Upper lobe of left lung (tissue), 6 donors: ENCODE data around the gene SIK3. TPM values are rescaled to one million over a fixed set of nuclear protein-coding genes. Genes with fewer than 3 reads are reported as not detected.

Experiments
- ATAC-seq, 2 donors: fragments of 200-7000 bp; cut with Tn5 transposase; one replicate each; pipeline ENCODE4 v1.9.1; 2022; ENCODE audit warnings: mild to moderate bottlenecking in 2 of 2, moderate library complexity in 2 of 2; ENCODE audit not compliant: low FRiP score in 2 of 2
- DNase-seq, 2 donors: peaks; one replicate each; pipeline ENCODE4 v3.0.0-alpha.2; 2019 to 2020
- H3K27ac ChIP-seq, 4 donors: fragments of 200-600 bp; sonication (generic); one replicate each; pipeline ENCODE4 v1.5.1; 2016 to 2019
- H3K27me3 ChIP-seq, 4 donors: fragments of 200-600 bp; sonication (generic); one replicate each; pipeline ENCODE4 v1.5.1; 2017 to 2019
- H3K36me3 ChIP-seq, 4 donors: fragments of 200-600 bp; sonication (generic); one replicate each; pipeline ENCODE4 v1.5.1; 2016 to 2019
- H3K4me1 ChIP-seq, 4 donors: fragments of 200-600 bp; sonication (generic); one replicate each; pipeline ENCODE4 v1.5.1; 2018 to 2019
- H3K4me3 ChIP-seq, 4 donors: fragments of 200-600 bp; sonication (generic); one replicate each; pipeline ENCODE4 v1.5.1; 2017 to 2019; ENCODE audit warnings: mild to moderate bottlenecking in 2 of 4, moderate library complexity in 1 of 4
- H3K9me3 ChIP-seq, 4 donors: fragments of 200-600 bp; sonication (generic); one replicate each; pipeline ENCODE4 v1.5.1; 2018 to 2019
- EP300 ChIP-seq, 4 donors: sonication (generic); formaldehyde crosslinking; IDR thresholded peaks; one replicate each; pipeline ENCODE4 v1.5.1; 2017; ENCODE audit warnings: antibody characterized with exemption in 4 of 4, control low read depth in 2 of 4
- POLR2A ChIP-seq, 4 donors: fragments of 450-650 bp; IDR thresholded peaks; one replicate each; pipeline ENCODE4 v1.5.1; 2016 to 2017; ENCODE audit warnings: antibody characterized with exemption in 4 of 4, mild to moderate bottlenecking in 2 of 4
- POLR2AphosphoS5 ChIP-seq, 2 donors: sonication (generic); formaldehyde crosslinking; IDR thresholded peaks; one replicate each; pipeline ENCODE4 v1.5.1; 2017; ENCODE audit warnings: antibody characterized with exemption in 2 of 2
- whole genome bisulfite sequencing, 2 donors: methylation state at CpG; one replicate each; pipeline ENCODE4 v1.1.5; 2017 to 2018; 5-methylcytosine and 5-hydroxymethylcytosine counted together
- total RNA-seq, 6 donors: library from RNA; depleted of rRNA in 4 of 6; stranded (reverse); fragments of >200 nt in 4 of 6; gene quantifications; one replicate each; pipeline versions ENCODE4 v1.1.0 to v1.2.1, GENCODE V29; 2016 to 2021
- TF ChIP-seq, protein P1 (sequence below), 6 experiments: fragments of 450-650 bp in 4 of 6; fragments of 200-600 bp in 2 of 6; sonication (generic) in 2 of 6; IDR thresholded peaks; one replicate each; pipeline ENCODE4 v1.5.1; 2016 to 2019; ENCODE audit warnings: antibody characterized with exemption in 6 of 6
- donor health status: DM: no; HTN: no; CAD: no; lungs with moderate emphysema.
- donor health status: DM: no; HTN: yes; CAD: no; lungs with severe emphysema.

The SIK3 gene
- total RNA-seq, 6 donors from 2014 or later, result 26.9 to 115 (median 43.7) TPM

DNA sequence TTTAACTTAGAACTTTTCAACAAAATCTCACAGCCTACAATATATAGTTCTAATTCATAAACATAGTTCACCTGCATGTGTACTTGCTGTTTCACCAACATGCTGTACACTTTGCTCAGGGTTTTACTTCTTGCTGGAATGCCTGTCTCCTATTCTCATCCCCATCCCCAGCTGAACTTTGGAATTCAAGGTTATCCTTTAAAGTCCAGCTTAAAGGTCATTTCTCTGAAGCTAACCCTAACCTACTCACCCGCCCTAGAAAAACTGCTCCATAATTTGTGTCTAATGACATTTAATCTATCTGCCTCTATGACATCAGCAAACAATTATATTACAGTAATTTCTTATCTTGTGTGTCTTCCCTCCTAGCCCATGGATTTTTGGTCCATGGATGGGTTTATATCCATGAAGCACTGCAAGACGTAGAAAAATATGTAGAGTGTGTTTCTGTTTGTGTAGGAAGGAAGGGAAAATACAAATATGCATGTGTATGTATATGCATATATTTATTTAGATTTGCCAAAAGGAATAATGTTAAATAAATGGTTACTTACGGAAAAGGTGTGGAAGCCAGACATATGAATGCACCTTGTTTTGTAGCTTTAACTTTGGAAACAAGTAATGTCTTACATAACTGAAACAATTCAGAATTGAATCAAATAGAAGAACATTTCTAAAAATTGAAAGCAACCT is 161.3 kb downstream of the SIK3 start:
- ATAC-seq (no peak), DNase-seq (no peak)
- WGBS, 2 donors, result 96 to 99% methylated on average over 3 of the region's 3 CpGs
- Histone ChIP-seq H3K4me1 (peaks cover 6 to 9% (median 8%) of the 10 kb centered on the region in 4 donors), H3K27ac (no peak overlapping the region), H3K36me3 (no peaks in the 10 kb centered on the region), H3K4me3 (no peak overlapping the region), H3K27me3 (no peaks in the 10 kb centered on the region), H3K9me3 (no peaks in the 10 kb centered on the region)
- TF ChIP-seq POLR2A (IDR thresholded peaks at IDR 0.05), result no peak
- no peak for TF ChIP-seq POLR2AphosphoS5 (IDR thresholded peaks at IDR 0.05)
- no peak for TF ChIP-seq EP300 (IDR thresholded peaks at IDR 0.05)
- TF ChIP-seq, protein P1, sequence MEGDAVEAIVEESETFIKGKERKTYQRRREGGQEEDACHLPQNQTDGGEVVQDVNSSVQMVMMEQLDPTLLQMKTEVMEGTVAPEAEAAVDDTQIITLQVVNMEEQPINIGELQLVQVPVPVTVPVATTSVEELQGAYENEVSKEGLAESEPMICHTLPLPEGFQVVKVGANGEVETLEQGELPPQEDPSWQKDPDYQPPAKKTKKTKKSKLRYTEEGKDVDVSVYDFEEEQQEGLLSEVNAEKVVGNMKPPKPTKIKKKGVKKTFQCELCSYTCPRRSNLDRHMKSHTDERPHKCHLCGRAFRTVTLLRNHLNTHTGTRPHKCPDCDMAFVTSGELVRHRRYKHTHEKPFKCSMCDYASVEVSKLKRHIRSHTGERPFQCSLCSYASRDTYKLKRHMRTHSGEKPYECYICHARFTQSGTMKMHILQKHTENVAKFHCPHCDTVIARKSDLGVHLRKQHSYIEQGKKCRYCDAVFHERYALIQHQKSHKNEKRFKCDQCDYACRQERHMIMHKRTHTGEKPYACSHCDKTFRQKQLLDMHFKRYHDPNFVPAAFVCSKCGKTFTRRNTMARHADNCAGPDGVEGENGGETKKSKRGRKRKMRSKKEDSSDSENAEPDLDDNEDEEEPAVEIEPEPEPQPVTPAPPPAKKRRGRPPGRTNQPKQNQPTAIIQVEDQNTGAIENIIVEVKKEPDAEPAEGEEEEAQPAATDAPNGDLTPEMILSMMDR (IDR thresholded peaks at IDR 0.05), result no peak

DNA sequence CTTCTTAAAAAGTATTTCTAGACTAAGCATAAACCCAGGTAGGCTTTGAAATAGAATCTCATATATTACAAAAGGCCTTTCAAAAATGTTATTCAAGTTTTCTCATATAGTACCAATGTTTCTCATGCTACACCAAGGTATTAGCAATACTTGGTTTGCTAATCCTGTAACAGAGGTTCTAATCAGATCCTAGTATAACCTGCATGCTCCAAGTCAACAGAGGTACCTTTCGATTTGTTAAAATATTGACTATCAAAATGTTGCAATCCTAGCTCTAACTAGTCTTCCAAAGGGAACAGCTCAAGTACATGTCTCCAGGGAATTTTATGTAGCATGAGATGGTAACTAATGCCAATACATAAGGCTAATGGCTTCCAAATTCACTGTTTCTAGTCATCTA is 162.7 kb downstream of the SIK3 start:
- DNase-seq, result no peak
- no peak for ATAC-seq
- Histone ChIP-seq H3K36me3 (no peaks in the 10 kb centered on the region), H3K27me3 (no peaks in the 10 kb centered on the region), H3K27ac (no peak overlapping the region), H3K4me3 (no peak overlapping the region), H3K9me3 (no peaks in the 10 kb centered on the region), H3K4me1 (peaks cover 18 to 22% (median 22%) of the 10 kb centered on the region in 4 donors)
- no peak for TF ChIP-seq EP300 (IDR thresholded peaks at IDR 0.05)
- TF ChIP-seq POLR2A (IDR thresholded peaks at IDR 0.05), result no peak
- no peak for TF ChIP-seq POLR2AphosphoS5 (IDR thresholded peaks at IDR 0.05)
- TF ChIP-seq, protein P1 (IDR thresholded peaks at IDR 0.05), result no peak
- 85 to 100% methylated on average over 1 of the region's 1 CpG for WGBS, 2 donors

DNA sequence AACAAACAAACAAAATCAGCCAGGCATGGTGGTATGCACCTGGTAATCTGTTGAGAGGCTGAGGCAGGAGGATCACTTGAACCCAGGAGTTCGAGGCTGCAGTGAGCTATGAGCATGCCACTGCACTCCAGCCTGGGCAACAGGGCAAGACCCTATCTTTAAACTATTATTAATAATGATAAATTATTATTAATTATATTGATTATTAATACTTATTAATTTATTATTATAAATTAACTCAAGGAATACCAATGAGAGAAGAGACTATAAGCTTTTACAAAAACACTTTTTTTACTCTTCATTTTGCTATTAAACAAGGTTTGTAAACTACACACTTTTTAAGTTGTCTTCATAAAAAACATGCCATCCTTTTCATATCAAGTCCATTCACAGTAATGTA is 163.1 kb downstream of the SIK3 start:
- H3K4me1 ChIP-seq, result peaks cover 22 to 27% (median 26%) of the 10 kb centered on the region in 4 donors
- ATAC-seq (no peak), DNase-seq (no peak)
- TF ChIP-seq POLR2AphosphoS5 (IDR thresholded peaks at IDR 0.05) (no peak), EP300 (IDR thresholded peaks at IDR 0.05) (no peak), POLR2A (IDR thresholded peaks at IDR 0.05) (no peak)
- TF ChIP-seq, protein P1 (IDR thresholded peaks at IDR 0.05), result no peak
- 100% methylated on average over 1 of the region's 1 CpG for WGBS, 2 donors
- no peaks in the 10 kb centered on the region for H3K27me3 ChIP-seq
- no peak overlapping the region for H3K4me3 ChIP-seq
- no peak overlapping the region for H3K27ac ChIP-seq
- H3K9me3 ChIP-seq, result no peaks in the 10 kb centered on the region
- H3K36me3 ChIP-seq, result no peaks in the 10 kb centered on the region

- DNase-seq (no peak), ATAC-seq (no peak)
- TF ChIP-seq, protein P1 (IDR thresholded peaks at IDR 0.05), result no peak
- no peak for TF ChIP-seq EP300 (IDR thresholded peaks at IDR 0.05)
- no peak for TF ChIP-seq POLR2AphosphoS5 (IDR thresholded peaks at IDR 0.05)
- no peak for TF ChIP-seq POLR2A (IDR thresholded peaks at IDR 0.05)
- no peaks in the 10 kb centered on the region for H3K9me3 ChIP-seq
- H3K4me3 ChIP-seq, result no peak overlapping the region
- H3K4me1 ChIP-seq, result peaks cover 34 to 38% (median 37%) of the 10 kb centered on the region in 4 donors
- no peaks in the 10 kb centered on the region for H3K27me3 ChIP-seq
- WGBS, 2 donors, result 81 to 86% methylated on average over 3 of the region's 3 CpGs
- no peaks in the 10 kb centered on the region for H3K36me3 ChIP-seq
- H3K27ac ChIP-seq, result no peak overlapping the region
Measured at GRCh38 chr11:116933961-116934360, 164.3 kb downstream of the SIK3 start.

DNA sequence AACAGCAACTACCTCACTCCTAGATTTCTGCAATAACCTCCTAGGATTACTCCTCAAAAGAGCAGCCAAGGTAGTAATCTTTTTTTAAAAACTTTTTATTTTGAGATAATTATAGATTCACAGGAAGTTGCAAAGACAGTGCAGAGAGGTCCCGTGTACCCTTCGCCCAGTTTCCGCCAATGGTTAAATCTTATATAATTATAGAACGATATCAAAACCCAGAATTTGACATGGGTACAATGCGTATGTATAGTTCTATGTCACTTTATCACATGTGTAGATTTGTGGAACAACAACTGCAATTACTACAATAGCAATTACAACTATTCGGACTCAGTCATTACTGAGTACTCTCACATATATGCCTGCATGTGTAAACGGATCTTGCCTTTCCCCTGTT is 166.0 kb downstream of the SIK3 start:
- TF ChIP-seq POLR2A (IDR thresholded peaks at IDR 0.05), result no peak
- no peak for TF ChIP-seq POLR2AphosphoS5 (IDR thresholded peaks at IDR 0.05)
- no peak for TF ChIP-seq EP300 (IDR thresholded peaks at IDR 0.05)
- TF ChIP-seq, protein P1 (IDR thresholded peaks at IDR 0.05), result no peak

More for the DNA sequence above, 166.0 kb downstream of the SIK3 start:
- DNase-seq (no peak), ATAC-seq (no peak)
- Histone ChIP-seq H3K9me3 (no peaks in the 10 kb centered on the region), H3K4me1 (peaks cover 42 to 48% (median 45%) of the 10 kb centered on the region in 4 donors), H3K36me3 (no peaks in the 10 kb centered on the region), H3K4me3 (no peak overlapping the region), H3K27me3 (no peaks in the 10 kb centered on the region), H3K27ac (peak overlapping the region in 2 of 4 donors; percentile 40 to 64)
- WGBS, 2 donors, result 70 to 79% methylated on average over 7 of the region's 7 CpGs
